Large intestine (tissue), 3 donors: ENCODE results near the gene ECE1. TPM values are rescaled to one million over a fixed set of nuclear protein-coding genes. Genes with fewer than 3 reads are reported as not detected.

Experiments
- DNase-seq, 2 donors: peaks; one replicate each; pipeline versions ENCODE4 v3.0.0 to v3.0.0-alpha.2; 2013
- H3K27ac ChIP-seq: one replicate; pipeline ENCODE4 v1.5.1; 2013; ENCODE audit warnings: low read length
- H3K27me3 ChIP-seq: 2 replicates; pipeline ENCODE4 v1.6.1; 2013; ENCODE audit warnings: low read length; ENCODE audit not compliant: control insufficient read depth, insufficient read depth
- H3K36me3 ChIP-seq: 2 replicates; pipeline ENCODE4 v1.6.1; 2013; ENCODE audit warnings: low read length; ENCODE audit not compliant: control insufficient read depth, insufficient read depth
- H3K4me1 ChIP-seq: one replicate; pipeline ENCODE4 v1.6.1; 2013; ENCODE audit warnings: low read length; ENCODE audit not compliant: control insufficient read depth, insufficient read depth
- H3K4me3 ChIP-seq: one replicate; pipeline ENCODE4 v1.5.1; 2013; ENCODE audit warnings: low read length
- H3K9me3 ChIP-seq: one replicate; pipeline ENCODE4 v1.6.1; 2013; ENCODE audit warnings: mild to moderate bottlenecking, low read depth, low read length, moderate library complexity; ENCODE audit not compliant: control insufficient read depth
- WGBS: methylation state at CpG from one replicate; pipeline ENCODE4 v1.1.5; 2013; ENCODE audit warnings: low lambda C conversion rate; ENCODE audit not compliant: insufficient coverage; 5-methylcytosine and 5-hydroxymethylcytosine counted together
- polyA plus RNA-seq: library from polyadenylated mRNA; unstranded; fragments of 120-200 nt; gene quantifications from one replicate; pipeline ENCODE4 v1.2.1, GENCODE V29; 2013

ECE1 gene
- polyA plus RNA-seq, 1 donor = 56.5 TPM

- no CpG with 5 or more reads among the region's 9 CpGs for WGBS
- H3K36me3 ChIP-seq = peaks cover 10% of the 10 kb centered on the region
- H3K9me3 ChIP-seq = no peaks in the 10 kb centered on the region
- peaks cover 41% of the 10 kb centered on the region for H3K4me1 ChIP-seq
- DNase-seq = no peak
- H3K27ac ChIP-seq = no peak overlapping the region
- H3K27me3 ChIP-seq = no peaks in the 10 kb centered on the region
- no peak overlapping the region for H3K4me3 ChIP-seq
These were observed 27.4 kb upstream of the ECE1 start for GRCh38 chr1:21317690-21318043.

- no peak for DNase-seq
- Histone ChIP-seq H3K4me1 (peaks cover 36% of the 10 kb centered on the region), H3K36me3 (peaks cover 10% of the 10 kb centered on the region), H3K27me3 (no peaks in the 10 kb centered on the region), H3K9me3 (no peaks in the 10 kb centered on the region), H3K27ac (peak overlapping the region; percentile 4), H3K4me3 (no peak overlapping the region)
- WGBS = no CpG with 5 or more reads among the region's 16 CpGs
These were observed 26.9 kb upstream of the ECE1 start for GRCh38 chr1:21317035-21317689.

- no CpG with 5 or more reads among the region's 2 CpGs for WGBS
- no peak overlapping the region for H3K27ac ChIP-seq
- H3K4me3 ChIP-seq = no peak overlapping the region
- no peaks in the 10 kb centered on the region for H3K27me3 ChIP-seq
- peaks cover 18% of the 10 kb centered on the region for H3K4me1 ChIP-seq
- H3K36me3 ChIP-seq = peaks cover 10% of the 10 kb centered on the region
- no peak for DNase-seq
- no peaks in the 10 kb centered on the region for H3K9me3 ChIP-seq
These were observed 24.6 kb upstream of the ECE1 start for GRCh38 chr1:21314743-21315396.

- DNase-seq = no peak
- no peak overlapping the region for H3K27ac ChIP-seq
- no CpG with 5 or more reads among the region's 19 CpGs for WGBS
- H3K9me3 ChIP-seq = no peaks in the 10 kb centered on the region
- H3K27me3 ChIP-seq = no peaks in the 10 kb centered on the region
- H3K36me3 ChIP-seq = peaks cover 12% of the 10 kb centered on the region
- peaks cover 10% of the 10 kb centered on the region for H3K4me1 ChIP-seq
- H3K4me3 ChIP-seq = no peak overlapping the region
These were observed 23.8 kb upstream of the ECE1 start for GRCh38 chr1:21313886-21314721.

GRCh38 chr1:21313203-21313885 lies 23.1 kb upstream of the ECE1 start:
- Histone ChIP-seq H3K9me3 (no peaks in the 10 kb centered on the region), H3K4me3 (no peak overlapping the region), H3K27ac (no peak overlapping the region), H3K36me3 (peaks cover 12% of the 10 kb centered on the region), H3K4me1 (peaks cover 3% of the 10 kb centered on the region), H3K27me3 (no peaks in the 10 kb centered on the region)
- no CpG with 5 or more reads among the region's 6 CpGs for WGBS
- peak in 1 of 2 donors; percentile 48 for DNase-seq

- Histone ChIP-seq H3K27ac (no peak overlapping the region), H3K9me3 (no peaks in the 10 kb centered on the region), H3K27me3 (no peaks in the 10 kb centered on the region), H3K4me1 (no peaks in the 10 kb centered on the region), H3K4me3 (no peak overlapping the region), H3K36me3 (peaks cover 10% of the 10 kb centered on the region)
- DNase-seq = no peak
- WGBS = no CpG with 5 or more reads among the region's 4 CpGs
These were observed 22.2 kb upstream of the ECE1 start for GRCh38 chr1:21312407-21312992.

- Histone ChIP-seq H3K4me1 (no peaks in the 10 kb centered on the region), H3K27me3 (no peaks in the 10 kb centered on the region), H3K4me3 (no peak overlapping the region), H3K9me3 (no peaks in the 10 kb centered on the region), H3K36me3 (peaks cover 3% of the 10 kb centered on the region), H3K27ac (no peak overlapping the region)
- DNase-seq = no peak
- WGBS = no CpG with 5 or more reads among the region's 6 CpGs
These were observed 20.8 kb upstream of the ECE1 start for GRCh38 chr1:21311016-21311415.

GRCh38 chr1:21308847-21309652 lies 18.8 kb upstream of the ECE1 start:
- Histone ChIP-seq H3K4me1 (no peaks in the 10 kb centered on the region), H3K9me3 (no peaks in the 10 kb centered on the region), H3K4me3 (no peak overlapping the region), H3K36me3 (peaks cover 6% of the 10 kb centered on the region), H3K27ac (peak overlapping the region; percentile 8), H3K27me3 (no peaks in the 10 kb centered on the region)
- DNase-seq = no peak
- WGBS = no CpG with 5 or more reads among the region's 9 CpGs

GRCh38 chr1:21308330-21308729 lies 18.1 kb upstream of the ECE1 start:
- peaks cover 6% of the 10 kb centered on the region for H3K36me3 ChIP-seq
- H3K4me1 ChIP-seq = no peaks in the 10 kb centered on the region
- no peak overlapping the region for H3K27ac ChIP-seq
- no peaks in the 10 kb centered on the region for H3K27me3 ChIP-seq
- no peak overlapping the region for H3K4me3 ChIP-seq
- no peaks in the 10 kb centered on the region for H3K9me3 ChIP-seq
- WGBS = no CpG with 5 or more reads among the region's 5 CpGs
- DNase-seq = no peak
